HG03439 (cell line): ENCODE data around the gene ZNF627.
"Not testable (repeated sequence)": the region's sequence is repeated elsewhere in the genome, so short reads cannot be mapped to it uniquely, and the experiment has no call there.

Experiments
- ATAC-seq: cut with Tn5 transposase; IDR thresholded peaks from one replicate; pipeline ENCODE4 v1.9.1; 2021; ENCODE audit warnings: mild to moderate bottlenecking, moderate library complexity; ENCODE audit not compliant: unreplicated experiment

ZNF627 gene

DNA sequence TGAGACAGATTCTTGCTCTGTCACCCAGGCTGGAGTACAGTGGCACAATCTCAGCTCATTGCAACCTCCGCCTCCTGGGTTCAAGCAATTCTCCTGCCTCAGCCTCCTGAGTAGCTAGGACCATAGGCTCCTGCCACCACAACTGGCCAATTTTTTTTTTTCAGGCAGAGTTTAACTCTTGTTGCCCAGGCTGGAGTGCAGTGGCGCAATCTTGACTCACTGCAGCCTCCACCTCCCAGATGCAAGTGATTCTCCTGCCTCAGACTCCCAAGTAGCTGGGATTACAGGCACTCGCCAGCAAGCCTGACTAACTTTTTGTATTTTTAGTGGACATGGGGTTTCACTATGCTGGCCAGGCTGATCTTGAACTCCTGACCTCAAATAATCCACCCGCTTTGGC is 23.5 kb upstream of the ZNF627 start:
- not testable (repeated sequence) for ATAC-seq

DNA sequence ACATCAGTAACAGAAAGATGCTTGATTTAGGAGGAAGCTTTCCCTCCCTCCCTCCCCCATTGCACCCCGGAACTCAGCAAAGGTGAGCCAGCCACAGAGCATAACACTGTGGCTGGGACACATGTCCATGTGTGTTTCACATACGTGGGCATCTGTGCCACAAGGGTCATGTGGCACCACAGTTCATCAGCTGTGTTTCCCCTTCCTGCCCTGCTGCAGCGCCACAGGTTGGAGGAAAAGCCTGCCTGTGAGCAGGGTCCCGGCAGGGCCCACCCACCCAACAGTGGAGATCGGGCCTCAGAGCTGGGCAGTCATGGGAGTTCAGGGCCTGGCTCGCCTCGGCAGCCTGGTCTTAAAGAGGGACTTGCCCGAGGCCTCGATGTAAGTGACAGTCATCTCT is 22.6 kb upstream of the ZNF627 start:
- ATAC-seq, result no peak

DNA sequence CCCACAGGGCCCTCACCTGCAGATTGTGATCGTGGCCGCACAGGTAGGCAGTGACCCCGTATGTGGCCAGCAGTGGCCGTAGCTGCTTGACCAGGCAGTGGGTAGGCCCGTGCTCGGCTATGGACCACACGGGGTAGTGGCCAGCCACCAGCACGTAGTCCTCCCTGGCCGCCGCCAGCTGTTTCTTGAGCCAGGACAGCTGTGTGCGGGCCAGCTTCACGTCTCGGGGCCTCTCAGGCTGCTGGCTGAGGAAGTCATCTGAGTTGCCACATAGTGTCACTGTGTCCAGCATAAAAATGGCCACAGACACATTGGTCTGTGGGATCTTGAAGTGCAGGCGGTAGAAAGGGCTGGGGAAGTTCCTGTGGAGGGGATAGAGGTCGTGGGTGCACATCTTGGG is 21.1 kb upstream of the ZNF627 start:
- no peak for ATAC-seq

DNA sequence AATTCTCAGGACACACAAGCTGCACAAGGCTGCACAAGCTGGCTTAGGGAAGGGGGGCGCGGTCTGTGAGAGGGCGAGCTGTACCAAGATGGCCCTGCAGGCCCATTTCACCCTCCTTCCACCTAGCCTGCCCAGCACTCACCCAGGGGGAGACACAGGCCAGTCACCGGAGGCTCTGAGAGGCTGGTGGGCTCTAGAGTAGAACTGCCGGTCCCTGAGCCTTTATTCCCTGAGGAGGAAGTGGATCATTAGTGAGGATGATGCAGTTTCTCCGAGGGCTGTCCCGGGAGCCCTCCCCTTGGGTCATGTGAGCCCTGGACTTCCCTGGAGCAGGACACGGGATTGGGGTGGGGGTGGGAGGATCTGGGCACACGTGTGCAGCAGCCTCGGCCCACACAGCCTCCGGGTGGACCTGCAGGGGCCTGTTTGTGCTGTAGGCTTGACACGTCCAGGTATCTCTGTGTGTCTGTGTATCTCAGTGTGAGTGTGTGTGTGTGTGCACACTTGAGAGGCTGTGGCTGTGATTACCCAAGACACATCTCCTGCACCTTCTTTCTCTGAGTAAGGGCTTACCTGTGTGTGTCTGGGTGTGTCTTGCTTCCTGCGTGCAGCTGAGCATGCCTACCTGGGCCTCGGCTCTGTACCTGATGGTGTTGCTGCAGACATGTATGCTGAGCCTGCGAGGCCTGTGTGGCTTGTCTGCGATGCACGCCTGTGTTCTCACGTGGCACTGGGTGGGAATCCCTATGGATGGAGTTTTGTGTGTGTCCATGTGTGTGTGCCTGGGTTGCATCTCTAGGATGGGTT is 19.6 kb upstream of the ZNF627 start, which contains the start of gene ACP5:
ACP5 (minus strand) TSS at position 195 of the 807 bp plus-strand sequence. CDS start 328 bp downstream, outside the sequence.
- no peak for ATAC-seq

GRCh38 chr19:11578258-11579142 is 18.8 kb upstream of the ZNF627 start:
- no peak for ATAC-seq

DNA sequence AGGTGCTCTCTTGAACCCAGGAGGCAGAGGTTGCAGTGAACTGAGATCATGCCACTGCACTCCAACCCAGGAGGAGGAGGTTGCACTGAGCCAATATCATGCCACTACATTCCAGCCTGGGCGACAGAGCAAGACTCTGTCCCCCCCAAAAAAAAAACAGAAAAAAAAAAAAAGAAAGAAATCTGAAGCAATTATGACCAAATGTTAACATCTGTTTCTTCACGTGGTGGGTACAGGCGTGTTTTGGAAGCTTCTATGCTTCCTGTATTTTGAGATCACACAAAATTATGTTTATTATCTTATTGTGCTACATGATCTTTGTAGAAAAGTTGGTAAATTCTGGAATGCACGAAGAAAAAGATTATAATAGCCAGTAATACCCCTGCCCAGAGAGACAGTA is 17.2 kb upstream of the ZNF627 start:
- ATAC-seq, result no peak

DNA sequence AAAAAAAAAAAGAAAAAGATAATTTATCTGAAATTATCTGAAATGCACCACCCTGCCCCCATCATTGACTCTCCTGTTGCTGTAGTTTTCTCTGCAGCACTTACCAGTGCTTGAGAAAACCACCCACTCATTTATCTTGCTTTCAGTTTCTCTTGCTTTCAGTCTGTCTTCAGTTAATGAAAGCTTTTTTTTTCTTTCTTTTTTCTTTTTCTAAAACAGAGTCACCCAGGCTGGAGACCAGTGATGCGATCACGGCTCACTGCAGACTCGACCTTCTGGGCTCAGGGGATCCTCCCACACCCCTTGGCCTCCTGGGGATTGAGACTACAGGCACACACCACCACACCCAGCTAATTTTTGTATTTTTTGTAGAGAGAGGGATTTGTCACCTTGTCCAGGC is 15.5 kb upstream of the ZNF627 start:
- peak; percentile 64 for ATAC-seq

DNA sequence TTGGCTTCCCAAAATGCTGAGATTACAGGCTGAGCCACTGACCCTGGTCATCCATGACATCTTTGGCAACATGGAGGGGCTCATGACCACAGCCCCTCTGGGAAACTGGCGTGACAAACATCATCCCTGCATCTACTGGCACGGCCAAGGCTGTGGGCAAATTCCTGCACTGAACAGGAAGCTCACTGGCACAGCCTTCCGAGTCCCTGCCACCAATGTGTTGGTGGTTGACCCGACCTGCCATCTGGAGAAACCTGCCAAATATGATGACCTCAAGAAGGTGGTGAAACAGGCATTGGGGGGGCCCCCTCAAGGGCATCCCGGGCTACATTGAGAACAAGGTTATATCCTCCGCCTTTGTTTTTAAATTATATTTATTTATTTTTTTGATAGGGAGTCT is 11.0 kb upstream of the ZNF627 start:
- ATAC-seq, result no peak

DNA sequence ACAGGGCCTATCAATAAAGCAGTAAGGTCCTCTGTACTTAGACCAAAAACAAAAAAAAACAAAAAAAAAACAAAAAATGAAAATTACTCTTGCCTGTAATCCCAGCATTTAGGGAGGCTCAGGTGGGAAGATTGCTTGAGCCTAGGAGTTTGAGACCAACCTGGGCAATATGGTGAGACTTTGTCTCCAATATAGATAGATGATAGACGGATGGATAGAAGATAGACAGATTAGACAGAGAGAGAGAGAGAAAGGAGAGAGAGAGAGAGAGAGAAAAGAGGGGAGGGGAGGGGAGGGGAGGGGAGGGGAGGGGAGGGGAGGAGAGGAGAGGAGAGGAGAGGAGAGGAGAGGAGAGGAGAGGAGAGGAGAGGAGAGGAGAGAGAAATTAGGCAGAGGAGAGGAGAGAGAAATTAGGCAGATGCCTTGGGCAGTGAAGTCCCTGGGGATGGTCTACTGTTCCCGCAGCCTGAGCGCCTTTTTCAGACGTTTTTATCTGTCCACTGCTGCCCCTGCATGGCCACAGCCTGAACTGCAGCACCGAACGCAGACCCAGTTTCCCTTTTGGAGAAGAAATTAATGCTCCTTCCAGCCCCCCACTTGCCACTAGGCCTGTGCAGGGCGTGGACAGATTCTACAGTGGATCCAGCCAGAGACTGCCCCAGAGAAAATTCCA is 9.8 kb upstream of the ZNF627 start:
- no peak for ATAC-seq

DNA sequence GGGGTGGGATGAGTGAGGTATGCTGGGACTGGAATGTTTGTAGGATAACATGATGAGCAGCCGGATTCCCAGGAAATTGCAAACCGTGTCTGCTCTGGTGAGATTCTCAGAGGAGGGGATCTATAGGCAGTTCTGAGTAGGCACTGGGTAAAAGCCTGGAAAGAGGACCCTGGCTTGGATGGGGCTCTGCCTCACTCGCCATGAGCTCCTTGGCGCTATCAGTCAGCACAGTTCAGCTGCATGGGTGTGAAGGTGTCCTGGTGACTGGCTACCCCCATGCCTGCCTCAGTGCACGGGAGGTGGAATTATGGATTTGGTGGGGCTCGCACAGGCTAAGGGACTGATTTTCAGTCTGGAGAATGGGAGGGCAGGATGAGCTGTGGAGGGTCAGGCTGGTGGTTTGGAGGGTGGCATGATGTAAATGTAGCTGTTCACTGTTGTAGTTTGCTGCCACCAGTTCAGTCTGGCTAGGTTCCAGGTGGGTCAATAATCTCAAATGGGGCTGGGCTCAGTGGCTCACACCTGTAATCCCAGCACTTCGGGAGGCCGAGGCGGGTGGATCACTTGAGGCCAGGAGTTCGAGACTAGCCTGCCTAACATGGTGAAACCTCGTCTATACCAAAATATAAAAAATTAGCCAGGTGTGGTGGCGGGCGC is 9.2 kb upstream of the ZNF627 start:
- ATAC-seq, result no peak

GRCh38 chr19:11594084-11594483 is 3.2 kb upstream of the ZNF627 start:
- no peak for ATAC-seq

DNA sequence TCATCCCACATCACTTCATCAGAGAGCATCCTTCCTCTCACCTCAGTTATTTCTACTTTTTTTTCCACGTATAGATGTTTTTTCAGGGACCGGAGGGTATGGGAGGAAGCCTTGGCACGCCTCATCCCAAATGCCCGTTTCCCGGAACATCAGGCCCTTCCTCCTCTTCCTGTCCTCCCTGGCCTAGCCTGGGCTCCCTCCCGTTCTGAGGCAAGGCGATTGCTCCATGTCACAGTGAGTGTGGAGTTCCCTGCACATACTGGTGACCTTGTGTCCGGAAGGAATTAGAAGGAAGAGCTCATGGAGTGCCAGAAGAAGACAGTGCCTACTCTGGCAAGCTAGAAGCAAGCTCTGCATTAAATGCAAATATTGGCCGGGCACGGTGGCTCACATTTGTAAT is 1.1 kb upstream of the ZNF627 start:
- ATAC-seq, result no peak

DNA sequence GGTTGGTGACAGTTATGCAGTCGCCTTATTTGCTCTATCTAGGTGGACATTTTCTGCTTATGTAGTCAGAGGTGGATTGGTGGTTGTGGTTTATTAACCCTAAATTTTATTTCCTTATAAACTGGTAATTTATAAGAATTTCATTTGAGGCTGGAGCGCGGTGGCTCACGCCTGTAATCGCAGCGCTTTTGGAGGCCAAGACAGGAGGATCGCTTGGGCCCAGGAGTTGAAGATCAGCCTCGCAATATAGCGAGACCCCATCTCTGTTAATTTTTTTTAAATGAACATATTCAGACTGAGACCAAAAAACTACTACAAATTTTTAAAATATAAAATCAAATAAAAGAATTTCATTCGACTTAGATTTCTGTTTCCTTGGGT is 810 bp downstream of the ZNF627 start:
- no peak for ATAC-seq

DNA sequence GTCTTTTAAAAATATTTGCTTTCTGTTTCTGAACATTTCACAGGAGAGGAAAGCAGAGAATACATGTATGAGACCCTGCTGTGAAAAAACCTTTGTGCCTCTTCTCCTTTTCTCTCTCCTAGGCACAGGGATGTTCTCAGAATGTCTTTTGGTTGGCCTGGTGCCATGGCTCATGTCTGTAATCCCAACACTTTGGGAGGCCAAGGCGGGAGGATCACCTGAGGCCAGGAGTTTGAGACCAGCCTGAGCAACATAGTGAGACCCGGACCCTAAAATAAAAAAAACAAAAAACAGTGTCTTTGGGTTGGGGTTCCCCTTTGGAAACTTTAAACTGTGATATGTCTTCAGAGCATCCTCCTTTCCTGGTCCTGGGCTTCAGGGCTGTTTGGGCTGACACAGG is 1.5 kb downstream of the ZNF627 start:
- no peak for ATAC-seq

DNA sequence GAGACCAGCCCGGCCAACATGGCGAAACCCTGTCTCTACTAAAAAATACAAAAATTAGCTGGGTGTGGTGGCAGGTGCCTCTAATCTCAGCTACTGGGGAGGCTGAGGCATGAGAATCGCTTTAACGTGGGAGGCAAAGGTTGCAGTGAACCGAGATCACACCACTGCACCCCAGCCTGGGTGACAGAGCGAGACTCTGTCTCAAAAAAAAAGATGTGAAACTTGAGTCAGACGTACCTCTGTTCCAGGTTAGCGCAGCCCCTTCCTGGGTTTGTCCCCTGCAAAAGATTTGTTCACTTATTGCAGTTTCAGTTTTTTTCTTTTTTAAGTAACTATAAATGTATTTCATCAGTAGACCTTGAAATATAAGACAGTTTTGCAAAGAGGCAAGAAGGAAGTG is 2.4 kb downstream of the ZNF627 start:
- ATAC-seq, result not testable (repeated sequence)

- no peak for ATAC-seq
Measured at GRCh38 chr19:11606484-11606883, 9.2 kb downstream of the ZNF627 start.

DNA sequence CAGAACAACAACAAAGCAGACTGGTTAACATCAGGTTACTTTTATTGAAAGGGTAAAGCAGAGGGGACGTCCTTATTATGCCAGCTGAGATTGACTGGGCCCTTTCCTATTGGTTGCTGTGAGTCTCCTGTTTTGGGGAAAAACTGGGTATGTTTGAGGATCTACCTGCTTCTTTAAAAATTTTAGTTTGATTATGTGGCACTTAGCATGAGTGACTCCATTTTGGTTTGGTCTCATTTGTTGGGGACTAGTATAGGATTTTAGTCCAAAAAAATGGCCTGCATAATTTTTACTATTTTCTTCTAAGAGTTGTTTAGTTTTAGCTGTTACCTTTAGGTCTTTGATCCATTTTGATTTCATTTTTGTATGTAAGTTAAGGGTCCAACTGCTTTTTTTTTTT is 14.4 kb downstream of the ZNF627 start:
- no peak for ATAC-seq

DNA sequence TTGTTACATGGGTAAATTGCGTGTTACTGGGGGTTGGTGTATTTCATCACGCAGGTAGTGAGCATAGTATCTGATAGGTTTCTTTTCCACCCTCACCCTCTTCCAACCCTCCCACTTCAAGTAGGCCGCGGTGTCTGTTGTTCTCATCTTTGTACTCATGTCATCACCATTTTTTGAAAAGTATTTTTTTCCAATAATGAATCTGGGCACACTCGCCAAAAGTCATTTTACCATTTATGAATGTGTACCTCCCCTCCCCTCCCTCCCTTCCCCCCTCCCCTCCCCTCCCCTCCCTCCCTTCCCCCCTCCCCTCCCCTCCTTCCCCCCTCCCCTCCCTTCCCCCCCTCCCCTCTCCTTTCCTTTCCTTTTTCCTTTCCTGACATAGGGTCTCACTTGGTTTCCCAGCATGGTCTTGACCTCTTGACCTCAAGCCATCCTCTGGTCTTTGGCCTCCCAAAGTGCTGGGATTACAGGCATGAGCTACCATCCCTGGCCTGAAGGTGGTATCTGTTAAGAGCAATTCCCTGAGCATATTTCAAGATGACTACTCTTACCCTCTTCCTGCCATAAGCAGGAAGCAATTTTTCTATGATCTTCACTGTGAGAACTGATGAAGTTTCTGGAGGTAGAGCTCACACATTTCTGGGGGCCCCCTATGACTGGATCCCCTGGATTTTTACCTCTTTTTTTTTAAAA is 15.7 kb downstream of the ZNF627 start:
- no peak for ATAC-seq

- no peak for ATAC-seq
Measured at GRCh38 chr19:11617180-11618062, 20.1 kb downstream of the ZNF627 start.
